SIG-M5 (cell line): ENCODE results near the gene TGM1.

Experiments
- DNase-seq: peaks from one replicate; lab custom pipeline; 2025; lab: John Stamatoyannopoulos, UW

TGM1 gene

GRCh38 chr14:24292118-24292807 is 29.3 kb upstream of the TGM1 start:
- DNase-seq: no peak

GRCh38 chr14:24291446-24292117 is 28.6 kb upstream of the TGM1 start:
- no peak for DNase-seq

GRCh38 chr14:24290746-24291145 is 27.8 kb upstream of the TGM1 start:
- no peak for DNase-seq

GRCh38 chr14:24289649-24290280 is 26.8 kb upstream of the TGM1 start:
- DNase-seq: no peak

GRCh38 chr14:24286996-24287395 is 24.0 kb upstream of the TGM1 start:
- DNase-seq: no peak

GRCh38 chr14:24285351-24285750 is 22.4 kb upstream of the TGM1 start:
- DNase-seq: no peak

GRCh38 chr14:24284501-24285035 is 21.6 kb upstream of the TGM1 start:
- no peak for DNase-seq

GRCh38 chr14:24283796-24284460 is 21.0 kb upstream of the TGM1 start:
- no peak for DNase-seq

GRCh38 chr14:24282736-24283135 is 19.8 kb upstream of the TGM1 start:
- DNase-seq: no peak

- no peak for DNase-seq
These were observed 18.7 kb upstream of the TGM1 start for GRCh38 chr14:24281636-24282035.

GRCh38 chr14:24280797-24281460 is 18.0 kb upstream of the TGM1 start:
- DNase-seq: no peak

- no peak for DNase-seq
These were observed 16.6 kb upstream of the TGM1 start for GRCh38 chr14:24279301-24280186.

- DNase-seq: no peak
These were observed 15.4 kb upstream of the TGM1 start for GRCh38 chr14:24278424-24278823.

- peak; percentile 28 for DNase-seq
These were observed 14.8 kb upstream of the TGM1 start for GRCh38 chr14:24277606-24278321.

GRCh38 chr14:24277071-24277470 is 14.1 kb upstream of the TGM1 start:
- DNase-seq: no peak

GRCh38 chr14:24274101-24274543 is 11.1 kb upstream of the TGM1 start:
- DNase-seq: peak; percentile 73

GRCh38 chr14:24273422-24273998 is 10.5 kb upstream of the TGM1 start:
- no peak for DNase-seq

GRCh38 chr14:24272467-24272866 is 9.5 kb upstream of the TGM1 start:
- DNase-seq: no peak

- DNase-seq: no peak
These were observed 8.9 kb upstream of the TGM1 start for GRCh38 chr14:24271834-24272263.
